ENCODE results near the gene SLC38A8. TPM values are rescaled to one million over a fixed set of nuclear protein-coding genes. Genes with fewer than 3 reads are reported as not detected.

Gene SLC38A8
- total RNA-seq, 2 experiments from 2014 or later, result not detected

DNA sequence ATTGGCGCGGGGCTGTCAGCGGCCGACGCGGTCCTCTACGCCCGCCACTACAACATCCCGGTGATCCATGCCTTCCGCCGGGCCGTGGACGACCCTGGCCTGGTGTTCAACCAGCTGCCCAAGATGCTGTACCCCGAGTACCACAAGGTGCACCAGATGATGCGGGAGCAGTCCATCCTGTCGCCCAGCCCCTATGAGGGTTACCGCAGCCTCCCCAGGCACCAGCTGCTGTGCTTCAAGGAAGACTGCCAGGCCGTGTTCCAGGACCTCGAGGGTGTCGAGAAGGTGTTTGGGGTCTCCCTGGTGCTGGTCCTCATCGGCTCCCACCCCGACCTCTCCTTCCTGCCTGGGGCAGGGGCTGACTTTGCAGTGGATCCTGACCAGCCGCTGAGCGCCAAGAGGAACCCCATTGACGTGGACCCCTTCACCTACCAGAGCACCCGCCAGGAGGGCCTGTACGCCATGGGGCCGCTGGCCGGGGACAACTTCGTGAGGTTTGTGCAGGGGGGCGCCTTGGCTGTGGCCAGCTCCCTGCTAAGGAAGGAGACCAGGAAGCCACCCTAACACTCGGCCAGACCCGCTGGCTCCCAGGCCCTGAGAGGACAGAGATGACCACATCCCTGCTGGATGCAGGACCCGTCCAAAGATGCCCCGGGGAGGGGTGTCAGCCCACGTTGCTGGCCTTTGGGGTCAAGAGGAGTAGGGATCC, 77.0 kb downstream of the SLC38A8 start:
- no peak for DNase-seq (ENCODE audit: low spot score)
- H3K4me3 ChIP-seq (ENCODE audit: low read depth, low read length, poor library complexity, severe bottlenecking), result no peak overlapping the region
- H3K79me2 ChIP-seq (ENCODE audit: insufficient read depth, low read depth, low read length), result no peaks in the 10 kb centered on the region
- TF ChIP-seq EZH2phosphoT487 (IDR thresholded peaks at IDR 0.05; ENCODE audit: borderline replicate concordance, low read depth, low read length), result no peak
- TF ChIP-seq, protein P1, sequence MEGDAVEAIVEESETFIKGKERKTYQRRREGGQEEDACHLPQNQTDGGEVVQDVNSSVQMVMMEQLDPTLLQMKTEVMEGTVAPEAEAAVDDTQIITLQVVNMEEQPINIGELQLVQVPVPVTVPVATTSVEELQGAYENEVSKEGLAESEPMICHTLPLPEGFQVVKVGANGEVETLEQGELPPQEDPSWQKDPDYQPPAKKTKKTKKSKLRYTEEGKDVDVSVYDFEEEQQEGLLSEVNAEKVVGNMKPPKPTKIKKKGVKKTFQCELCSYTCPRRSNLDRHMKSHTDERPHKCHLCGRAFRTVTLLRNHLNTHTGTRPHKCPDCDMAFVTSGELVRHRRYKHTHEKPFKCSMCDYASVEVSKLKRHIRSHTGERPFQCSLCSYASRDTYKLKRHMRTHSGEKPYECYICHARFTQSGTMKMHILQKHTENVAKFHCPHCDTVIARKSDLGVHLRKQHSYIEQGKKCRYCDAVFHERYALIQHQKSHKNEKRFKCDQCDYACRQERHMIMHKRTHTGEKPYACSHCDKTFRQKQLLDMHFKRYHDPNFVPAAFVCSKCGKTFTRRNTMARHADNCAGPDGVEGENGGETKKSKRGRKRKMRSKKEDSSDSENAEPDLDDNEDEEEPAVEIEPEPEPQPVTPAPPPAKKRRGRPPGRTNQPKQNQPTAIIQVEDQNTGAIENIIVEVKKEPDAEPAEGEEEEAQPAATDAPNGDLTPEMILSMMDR (conservative IDR thresholded peaks at IDR 0.05; ENCODE audit: low read length), result no peak
- no peaks in the 10 kb centered on the region for H4K20me1 ChIP-seq (ENCODE audit: insufficient read depth, low read length)
- CTCF ChIA-PET (ENCODE audit: unreplicated experiment), result no interaction called here
- POLR2A ChIA-PET, result interaction anchor here (0.6 kb wide), 1 partner anchor 114 kb away, joined by 3 read pairs; no protein-coding TSS in a partner anchor
- H3K4me1 ChIP-seq (ENCODE audit: insufficient read depth, low read length, poor library complexity, severe bottlenecking), result no peaks in the 10 kb centered on the region
- intact Hi-C loops (cut with micrococcal nuclease; ENCODE audit: unreplicated experiment), result no loop called here
- H3K9me3 ChIP-seq (ENCODE audit: low read length), result no peaks in the 10 kb centered on the region
- H2AFZ ChIP-seq (ENCODE audit: low read length), result no peak overlapping the region
- no peak overlapping the region for H3K27ac ChIP-seq (ENCODE audit: low read depth, low read length, poor library complexity, severe bottlenecking)
- H3K36me3 ChIP-seq (ENCODE audit: insufficient read depth, low read length), result no peaks in the 10 kb centered on the region
- H3K4me2 ChIP-seq (ENCODE audit: low read length), result no peak overlapping the region
- BruUV-seq (replicated peaks), result no TSS peak
- H3K9me2 ChIP-seq (ENCODE audit: insufficient read depth, low read length), result no peaks in the 10 kb centered on the region

DNA sequence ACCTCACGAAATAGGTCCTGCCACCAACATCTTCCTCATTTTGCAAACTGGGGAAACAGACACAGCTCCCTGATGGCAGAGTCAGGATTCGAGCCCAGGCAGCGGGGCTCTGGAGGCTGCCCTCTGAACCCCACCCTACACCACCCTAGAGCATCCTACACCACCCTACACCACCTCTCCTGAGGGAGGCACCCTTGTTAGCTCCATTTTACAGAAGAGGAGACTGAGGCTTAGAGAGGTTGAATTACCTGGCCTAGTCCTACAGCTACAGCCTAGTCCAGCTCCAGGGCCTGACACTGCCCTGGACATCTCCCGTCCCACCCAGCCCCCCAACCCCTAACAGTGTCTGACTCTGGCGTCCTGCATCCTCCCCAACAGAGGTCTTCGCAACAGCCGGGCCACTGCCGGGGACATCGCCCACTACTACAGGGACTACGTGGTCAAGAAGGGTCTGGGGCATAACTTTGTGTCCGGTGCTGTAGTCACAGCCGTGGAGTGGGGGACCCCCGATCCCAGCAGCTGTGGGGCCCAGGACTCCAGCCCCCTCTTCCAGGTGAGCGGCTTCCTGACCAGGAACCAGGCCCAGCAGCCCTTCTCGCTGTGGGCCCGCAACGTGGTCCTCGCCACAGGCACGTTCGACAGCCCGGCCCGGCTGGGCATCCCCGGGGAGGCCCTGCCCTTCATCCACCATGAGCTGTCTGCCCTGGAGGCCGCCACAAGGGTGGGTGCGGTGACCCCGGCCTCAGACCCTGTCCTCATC, 77.7 kb downstream of the SLC38A8 start:
- CTCF ChIA-PET (ENCODE audit: unreplicated experiment), result no interaction called here
- POLR2A ChIA-PET, result no interaction called here
- no peaks in the 10 kb centered on the region for H3K79me2 ChIP-seq (ENCODE audit: insufficient read depth, low read depth, low read length)

More for the DNA sequence above, 77.7 kb downstream of the SLC38A8 start:
- no peaks in the 10 kb centered on the region for H3K9me3 ChIP-seq (ENCODE audit: low read length)
- BruUV-seq (replicated peaks), result no TSS peak
- H3K4me3 ChIP-seq (ENCODE audit: low read depth, low read length, poor library complexity, severe bottlenecking), result no peak overlapping the region
- no peaks in the 10 kb centered on the region for H3K9me2 ChIP-seq (ENCODE audit: insufficient read depth, low read length)
- no peak for TF ChIP-seq EZH2phosphoT487 (IDR thresholded peaks at IDR 0.05; ENCODE audit: borderline replicate concordance, low read depth, low read length)
- TF ChIP-seq, protein P1 (conservative IDR thresholded peaks at IDR 0.05; ENCODE audit: low read length), result no peak
- no peaks in the 10 kb centered on the region for H3K36me3 ChIP-seq (ENCODE audit: insufficient read depth, low read length)
- no peak overlapping the region for H3K4me2 ChIP-seq (ENCODE audit: low read length)
- H3K4me1 ChIP-seq (ENCODE audit: insufficient read depth, low read length, poor library complexity, severe bottlenecking), result no peaks in the 10 kb centered on the region
- no peak overlapping the region for H2AFZ ChIP-seq (ENCODE audit: low read length)
- DNase-seq (ENCODE audit: low spot score), result no peak
- no peak overlapping the region for H3K27ac ChIP-seq (ENCODE audit: low read depth, low read length, poor library complexity, severe bottlenecking)
- intact Hi-C loops (cut with micrococcal nuclease; ENCODE audit: unreplicated experiment), result no loop called here
- H4K20me1 ChIP-seq (ENCODE audit: insufficient read depth, low read length), result no peaks in the 10 kb centered on the region

Measured in OCI-LY7 (cell line).